ENCODE results near the gene PRKN.

GRCh38 chr6:161422710-161423680, 1304.6 kb downstream of the PRKN start:
- TF ChIP-seq CTCF (conservative IDR thresholded peaks at IDR 0.05 in 1 of 2, IDR thresholded peaks at IDR 0.05 in 1 of 2; ENCODE audit: low read depth in 1 of 2, low read length in 2 of 2) (no peak), EZH2 (IDR thresholded peaks at IDR 0.05; ENCODE audit: low read length, missing control alignments) (no peak)

All from fibroblast of lung (primary cell).